ENCODE data around the gene NLRP5. TPM values are rescaled to one million over a fixed set of nuclear protein-coding genes. Genes with fewer than 3 reads are reported as not detected.
"Not testable (repeated sequence)": the region's sequence is repeated elsewhere in the genome, so short reads cannot be mapped to it uniquely, and the experiment has no call there.

NLRP5 gene
- polyA plus RNA-seq, 2 of the 4 experiments (the other 2 are of a cell fraction): not detected

GRCh38 chr19:55940306-55940705 is 46.3 kb upstream of the NLRP5 start:
- no peak overlapping the region for H3K4me3 ChIP-seq
- no peak overlapping the region for H3K4me2 ChIP-seq
- ChIA-PET POLR2A (no interaction called here), CTCF (no interaction called here)
- ATAC-seq: no peak
- no peak overlapping the region for H3K27ac ChIP-seq
- TF ChIP-seq HOXB13 (CRISPR knock-in tag; IDR thresholded peaks at IDR 0.05; ENCODE audit: low read depth) (no peak), RCOR1 (IDR thresholded peaks at IDR 0.05; ENCODE audit: low read depth, low read length) (no peak), BHLHE40 (IDR thresholded peaks at IDR 0.05; ENCODE audit: low read depth, low read length) (no peak), KDM1A (IDR thresholded peaks at IDR 0.05; ENCODE audit: low read depth) (no peak), NPAS2 (CRISPR knock-in tag; IDR thresholded peaks at IDR 0.05; ENCODE audit: borderline replicate concordance) (no peak), ZNF302 (CRISPR knock-in tag; IDR thresholded peaks at IDR 0.05) (no peak), CBX8 (IDR thresholded peaks at IDR 0.05) (no peak), RARB (CRISPR knock-in tag; IDR thresholded peaks at IDR 0.05) (no peak), POLR2AphosphoS2 (conservative IDR thresholded peaks at IDR 0.05; ENCODE audit: low read length) (no peak), RFX5 (IDR thresholded peaks at IDR 0.05) (no peak), ZSCAN20 (CRISPR knock-in tag; IDR thresholded peaks at IDR 0.05) (no peak), TFCP2L1 (CRISPR knock-in tag; IDR thresholded peaks at IDR 0.05) (no peak), GATA3 (IDR thresholded peaks at IDR 0.05; ENCODE audit: borderline replicate concordance) (no peak), FOSB (CRISPR knock-in tag; IDR thresholded peaks at IDR 0.05) (no peak), ELK1 (IDR thresholded peaks at IDR 0.05; ENCODE audit: low read depth, low read length) (no peak), CEBPB (IDR thresholded peaks at IDR 0.05) (no peak), JUNB (IDR thresholded peaks at IDR 0.05) (no peak), SREBF2 (IDR thresholded peaks at IDR 0.05) (no peak), PHF8 (IDR thresholded peaks at IDR 0.05; ENCODE audit: borderline replicate concordance, low read depth) (no peak)
- DNase-seq (ENCODE audit: low read depth in 1 of 2, low spot score in 1 of 2): no peak
- WGBS (ENCODE audit: missing lambda C conversion rate): 30% methylated on average over 11 of the region's 11 CpGs
- H3K9me3 ChIP-seq: peaks cover 10% of the 10 kb centered on the region; the same call in 2 of the 3 replicates
- H3K4me1 ChIP-seq: no peaks in the 10 kb centered on the region
- no peak for FAIRE-seq

GRCh38 chr19:55947532-55947931 is 39.0 kb upstream of the NLRP5 start, which contains the start of gene NLRP8:
NLRP8 (plus strand) TSS chr19:55947832.
- WGBS (ENCODE audit: missing lambda C conversion rate): 6% methylated on average over 8 of the region's 8 CpGs
- peaks cover 29% of the 10 kb centered on the region for H3K9me3 ChIP-seq
- H3K4me3 ChIP-seq: no peak within 1 kb of the TSS
- TF ChIP-seq HMGXB4 (CRISPR knock-in tag; IDR thresholded peaks at IDR 0.05; ENCODE audit: borderline replicate concordance): no peak
- TF ChIP-seq PHF8 (IDR thresholded peaks at IDR 0.05; ENCODE audit: borderline replicate concordance, low read depth): no peak
- no peak for TF ChIP-seq TFCP2L1 (CRISPR knock-in tag; IDR thresholded peaks at IDR 0.05)
- no peak for TF ChIP-seq EHF (CRISPR knock-in tag; IDR thresholded peaks at IDR 0.05)
- no peak for TF ChIP-seq RFX5 (IDR thresholded peaks at IDR 0.05)
- no peak for TF ChIP-seq BCL3 (IDR thresholded peaks at IDR 0.05)
- ChIA-PET CTCF (no interaction called here), POLR2A (no interaction called here)
- no peak for ATAC-seq
- no peak within 1 kb of the TSS for H3K4me2 ChIP-seq
- H3K4me1 ChIP-seq: no peaks in the 10 kb centered on the region
- H3K27ac ChIP-seq: no peak within 1 kb of the TSS
- DNase-seq (ENCODE audit: low read depth in 1 of 2, low spot score in 1 of 2): no peak
- no peak for FAIRE-seq

- H3K4me2 ChIP-seq; H3K4me3 ChIP-seq; H3K4me1 ChIP-seq; H3K27ac ChIP-seq; ATAC-seq; FAIRE-seq; DNase-seq (ENCODE audit: low read depth in 1 of 2, low spot score in 1 of 2); POLR2A ChIA-PET: not testable (repeated sequence)
- CTCF ChIA-PET: interaction anchor here (1.3 kb wide), 1 partner anchor 9 kb away, joined by 3 read pairs; no protein-coding TSS in a partner anchor
- WGBS (ENCODE audit: missing lambda C conversion rate): 41% methylated on average over 18 of the region's 19 CpGs
- peaks cover 25% of the 10 kb centered on the region for H3K9me3 ChIP-seq
Measured at GRCh38 chr19:55950566-55950965, 36.0 kb upstream of the NLRP5 start.
